Stomach smooth muscle (tissue), 2 donors: ENCODE results near the gene MGAT4A.

ENCODE experiments used
- H3K27ac ChIP-seq: one replicate; pipeline ENCODE4 v1.7.0; 2013; ENCODE audit warnings: mild to moderate bottlenecking, low read length, inconsistent platforms
- H3K27me3 ChIP-seq, 2 donors: one replicate each; pipeline ENCODE4 v1.7.0; 2013; ENCODE audit warnings: low read length in 2 of 2; ENCODE audit not compliant: insufficient read depth in 2 of 2, control insufficient read depth in 1 of 2
- H3K36me3 ChIP-seq, 2 donors: one replicate each; pipeline ENCODE4 v1.7.0; 2013; ENCODE audit warnings: low read length in 2 of 2; ENCODE audit not compliant: control insufficient read depth in 2 of 2, insufficient read depth in 2 of 2
- H3K4me1 ChIP-seq: one replicate; pipeline ENCODE4 v1.7.0; 2013; ENCODE audit warnings: low read length; ENCODE audit not compliant: control insufficient read depth, insufficient read depth
- H3K4me3 ChIP-seq, 2 donors: one replicate each; pipeline ENCODE4 v1.7.0; 2013; ENCODE audit warnings: low read length in 2 of 2
- H3K9ac ChIP-seq, 2 donors: one replicate each; pipeline ENCODE4 v1.7.0; 2013; ENCODE audit warnings: low read length in 2 of 2, mild to moderate bottlenecking in 1 of 2
- H3K9me3 ChIP-seq, 2 donors: one replicate each; pipeline ENCODE4 v1.7.0; 2013; ENCODE audit warnings: low read length in 2 of 2; ENCODE audit not compliant: control insufficient read depth in 2 of 2
- donor health status: healthy.
- donor health status: Pancreatic carcinoma.

Gene MGAT4A

DNA sequence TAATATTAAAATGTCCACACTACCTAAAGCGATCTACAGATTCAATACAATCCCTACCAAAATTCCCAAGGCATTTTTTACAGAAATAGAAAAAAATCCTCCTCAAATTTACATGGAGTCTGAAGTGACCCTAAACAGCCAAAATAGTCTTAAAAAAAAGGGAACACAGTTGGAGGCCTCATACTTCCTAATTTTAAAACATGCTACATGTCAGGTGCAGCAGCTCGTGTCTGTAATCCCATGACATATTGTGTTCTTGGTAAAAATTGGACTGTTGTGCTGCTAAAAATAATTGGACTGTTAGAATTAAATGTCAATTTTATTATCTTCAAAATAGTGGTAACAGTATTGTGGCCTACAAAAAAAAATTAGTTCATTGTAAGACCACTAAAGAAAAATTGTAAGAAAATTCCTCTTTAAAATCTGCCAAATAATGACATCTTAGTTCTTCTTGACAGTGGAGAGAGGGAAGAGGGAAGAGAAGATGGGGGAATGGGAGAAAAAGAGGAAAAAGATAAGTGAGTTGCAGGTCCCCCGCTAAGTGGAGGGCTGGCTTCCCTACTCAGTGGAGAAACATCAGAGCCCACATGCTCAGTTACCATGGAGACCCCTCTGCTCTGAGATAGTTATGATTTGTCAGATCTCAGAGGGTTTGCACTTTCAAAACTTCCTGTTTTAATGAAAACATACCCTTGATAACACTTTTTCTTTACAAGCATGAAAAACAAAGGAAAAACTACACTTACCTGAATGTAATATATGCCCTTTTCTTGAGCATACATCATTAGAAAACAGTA lies 76.0 kb downstream of the MGAT4A start:
- no peak overlapping the region for H3K9ac ChIP-seq
- H3K36me3 ChIP-seq = no peaks in the 10 kb centered on the region
- H3K27me3 ChIP-seq = no peaks in the 10 kb centered on the region
- H3K9me3 ChIP-seq = no peaks in the 10 kb centered on the region
- H3K4me3 ChIP-seq = no peak overlapping the region
- no peaks in the 10 kb centered on the region for H3K4me1 ChIP-seq
- H3K27ac ChIP-seq = no peak overlapping the region

DNA sequence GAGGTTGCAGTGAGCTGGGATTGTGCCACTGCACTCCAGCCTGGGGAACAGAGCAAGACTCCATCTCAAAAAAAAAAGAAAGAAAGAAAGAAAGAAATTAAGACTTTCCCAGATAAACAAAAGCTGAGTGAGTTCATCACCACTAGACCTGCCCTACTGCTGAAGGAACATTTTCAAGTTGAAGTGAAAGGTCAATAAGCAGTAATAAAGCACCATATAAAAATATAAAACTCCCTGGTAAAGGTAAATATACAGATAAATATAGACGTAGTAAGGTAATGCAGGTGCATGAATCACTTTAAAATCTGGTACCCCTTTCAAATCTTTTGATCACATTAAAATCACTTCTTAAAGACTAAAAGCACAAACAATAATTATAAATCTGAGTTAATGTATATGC lies 79.9 kb downstream of the MGAT4A start:
- peaks cover 5% of the 10 kb centered on the region in 2 donors for H3K36me3 ChIP-seq
- no peak overlapping the region for H3K4me3 ChIP-seq
- no peak overlapping the region for H3K9ac ChIP-seq
- H3K27me3 ChIP-seq = no peaks in the 10 kb centered on the region
- H3K4me1 ChIP-seq = no peaks in the 10 kb centered on the region
- no peaks in the 10 kb centered on the region for H3K9me3 ChIP-seq
- H3K27ac ChIP-seq = no peak overlapping the region

DNA sequence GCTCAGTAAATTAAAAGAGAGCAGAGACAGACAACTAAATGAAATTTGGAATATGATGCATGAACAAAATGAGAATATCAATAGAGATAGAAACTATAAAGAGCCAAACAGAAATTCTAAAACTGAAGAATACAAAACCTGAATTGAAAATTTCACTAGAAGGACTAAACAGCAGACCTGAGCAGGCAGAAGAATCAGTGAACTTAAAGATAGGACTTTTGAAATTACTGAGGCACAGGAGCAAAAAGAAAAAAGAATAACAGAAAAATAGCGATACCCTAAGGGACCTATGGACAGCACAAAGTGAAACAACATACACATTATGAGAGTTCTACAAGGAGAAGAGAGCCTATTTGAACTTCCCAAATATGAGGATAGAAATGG lies 80.9 kb downstream of the MGAT4A start:
- no peak overlapping the region for H3K4me3 ChIP-seq
- no peaks in the 10 kb centered on the region for H3K4me1 ChIP-seq
- H3K27ac ChIP-seq = no peak overlapping the region
- no peaks in the 10 kb centered on the region for H3K27me3 ChIP-seq
- H3K9ac ChIP-seq = no peak overlapping the region
- H3K9me3 ChIP-seq = no peaks in the 10 kb centered on the region
- H3K36me3 ChIP-seq = peaks cover 5% of the 10 kb centered on the region in 2 donors

DNA sequence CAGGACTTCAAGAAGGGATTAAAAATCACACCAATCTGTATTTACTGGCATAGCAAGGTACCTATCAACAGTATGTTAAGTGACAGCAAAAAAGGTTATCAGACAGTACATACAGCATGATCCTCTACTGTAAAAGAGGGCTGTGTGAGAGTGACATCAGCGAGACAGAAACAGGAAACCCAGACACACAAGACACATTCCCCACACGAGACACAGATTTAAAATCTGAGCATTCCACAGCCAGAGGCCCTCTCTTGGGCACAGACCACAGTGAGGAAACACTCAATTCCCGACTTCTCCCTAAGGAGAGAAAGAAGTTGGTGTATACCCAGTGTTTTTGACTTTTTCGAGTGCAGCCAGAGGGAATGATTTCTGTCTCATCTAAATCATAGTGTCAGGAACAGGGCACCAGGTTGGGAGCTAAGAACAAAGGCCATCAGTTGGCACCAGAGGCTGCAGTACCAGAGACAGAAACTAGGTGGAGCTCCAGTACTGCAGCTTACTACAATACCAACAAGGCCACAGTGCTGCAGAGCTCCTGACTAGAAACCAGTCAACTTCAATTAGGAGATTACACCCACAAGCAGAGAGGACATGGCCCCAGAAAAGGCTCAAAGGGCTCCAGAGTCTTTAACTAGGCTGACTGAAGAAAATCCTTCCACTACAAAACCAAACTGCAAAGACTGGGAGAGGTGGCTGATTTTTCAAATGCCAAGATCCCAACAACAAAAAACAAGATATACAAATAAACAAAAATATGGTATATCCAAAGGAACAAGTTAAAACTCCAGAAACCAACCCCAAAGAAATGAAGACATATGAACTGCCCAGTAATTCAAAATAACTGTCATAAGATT lies 81.6 kb downstream of the MGAT4A start:
- Histone ChIP-seq H3K27me3 (no peaks in the 10 kb centered on the region), H3K4me3 (no peak overlapping the region), H3K9ac (no peak overlapping the region), H3K4me1 (no peaks in the 10 kb centered on the region), H3K9me3 (no peaks in the 10 kb centered on the region), H3K27ac (no peak overlapping the region), H3K36me3 (peaks cover 5% of the 10 kb centered on the region in 2 donors)

DNA sequence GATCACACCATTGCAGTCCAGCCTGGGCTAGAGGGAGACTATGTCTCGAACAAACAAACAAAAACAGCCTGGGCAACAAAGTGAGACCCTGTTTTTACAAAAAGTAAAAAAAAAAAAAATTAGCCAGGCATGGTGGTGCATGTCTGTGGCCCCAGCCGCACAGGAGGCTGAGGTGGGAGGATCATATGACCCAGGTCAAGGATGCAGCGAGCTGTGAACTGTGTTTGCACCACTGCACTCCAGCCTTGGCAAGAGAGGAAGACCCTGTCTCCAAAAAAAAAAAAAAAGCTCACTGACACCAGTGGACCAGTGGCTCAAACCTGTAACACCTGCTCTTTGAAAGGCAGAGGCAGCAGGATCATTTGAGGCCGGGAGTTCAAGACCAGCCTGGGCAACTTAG lies 82.5 kb downstream of the MGAT4A start:
- H3K4me1 ChIP-seq = no peaks in the 10 kb centered on the region
- no peaks in the 10 kb centered on the region for H3K27me3 ChIP-seq

DNA sequence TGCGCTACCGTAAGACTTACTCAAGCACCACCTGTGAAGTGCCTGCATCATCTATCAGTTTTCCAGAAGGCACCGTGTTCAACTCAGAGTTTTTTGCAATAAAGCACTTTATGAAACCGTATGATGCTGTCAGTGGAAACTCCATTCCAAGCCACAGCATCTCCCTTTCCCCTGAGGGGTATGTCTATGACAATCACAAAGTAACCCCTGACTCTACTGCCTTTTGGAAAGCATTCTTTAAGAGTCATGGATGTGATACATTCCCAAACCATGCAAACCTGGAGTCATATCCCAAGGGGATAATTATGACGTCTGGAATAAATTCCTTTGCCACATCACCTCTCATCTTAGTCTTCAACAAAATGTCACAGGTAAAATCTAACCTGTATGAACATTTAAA lies 83.3 kb downstream of the MGAT4A start:
- Histone ChIP-seq H3K9ac (no peak overlapping the region), H3K27ac (no peak overlapping the region), H3K36me3 (peaks cover 8 to 14% of the 10 kb centered on the region in 2 donors), H3K27me3 (no peaks in the 10 kb centered on the region), H3K4me1 (no peaks in the 10 kb centered on the region), H3K4me3 (no peak overlapping the region), H3K9me3 (no peaks in the 10 kb centered on the region)

More for the DNA sequence above, 82.5 kb downstream of the MGAT4A start:
- Histone ChIP-seq H3K27ac (no peak overlapping the region), H3K4me3 (no peak overlapping the region), H3K9ac (no peak overlapping the region), H3K9me3 (no peaks in the 10 kb centered on the region), H3K36me3 (peaks cover 5 to 11% of the 10 kb centered on the region in 2 donors)

DNA sequence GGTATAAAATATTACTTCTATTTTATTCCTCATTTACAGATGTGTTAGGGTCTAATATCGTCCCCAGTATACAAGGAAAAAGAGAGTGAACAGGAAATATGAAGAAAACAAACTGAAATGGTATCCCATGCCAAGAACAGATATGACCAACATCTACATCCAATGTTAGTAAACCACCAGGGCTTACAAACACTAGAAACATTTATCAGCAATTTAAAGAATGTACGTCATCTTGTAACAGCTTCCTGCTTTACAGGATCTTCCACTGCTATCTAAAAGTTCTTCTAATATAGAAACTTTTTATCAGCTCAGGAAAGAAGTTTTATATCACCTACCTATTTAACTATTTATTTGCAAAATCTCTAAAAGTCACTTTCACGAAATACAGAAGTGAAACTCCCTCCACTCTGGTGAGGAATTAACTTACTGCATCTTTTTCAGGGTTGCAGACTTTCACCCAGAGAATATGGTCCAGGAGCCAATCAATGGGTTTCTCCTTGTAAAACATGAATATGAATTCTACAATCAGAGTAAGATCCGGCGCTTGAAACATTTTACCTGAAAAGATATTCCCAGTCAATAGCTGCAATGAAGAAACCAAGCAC lies 87.3 kb downstream of the MGAT4A start:
- H3K9me3 ChIP-seq = no peaks in the 10 kb centered on the region
- H3K4me1 ChIP-seq = no peaks in the 10 kb centered on the region
- peaks cover 18 to 19% of the 10 kb centered on the region in 2 donors for H3K36me3 ChIP-seq
- no peak overlapping the region for H3K27ac ChIP-seq
- no peaks in the 10 kb centered on the region for H3K27me3 ChIP-seq
- no peak overlapping the region for H3K9ac ChIP-seq
- H3K4me3 ChIP-seq = no peak overlapping the region

DNA sequence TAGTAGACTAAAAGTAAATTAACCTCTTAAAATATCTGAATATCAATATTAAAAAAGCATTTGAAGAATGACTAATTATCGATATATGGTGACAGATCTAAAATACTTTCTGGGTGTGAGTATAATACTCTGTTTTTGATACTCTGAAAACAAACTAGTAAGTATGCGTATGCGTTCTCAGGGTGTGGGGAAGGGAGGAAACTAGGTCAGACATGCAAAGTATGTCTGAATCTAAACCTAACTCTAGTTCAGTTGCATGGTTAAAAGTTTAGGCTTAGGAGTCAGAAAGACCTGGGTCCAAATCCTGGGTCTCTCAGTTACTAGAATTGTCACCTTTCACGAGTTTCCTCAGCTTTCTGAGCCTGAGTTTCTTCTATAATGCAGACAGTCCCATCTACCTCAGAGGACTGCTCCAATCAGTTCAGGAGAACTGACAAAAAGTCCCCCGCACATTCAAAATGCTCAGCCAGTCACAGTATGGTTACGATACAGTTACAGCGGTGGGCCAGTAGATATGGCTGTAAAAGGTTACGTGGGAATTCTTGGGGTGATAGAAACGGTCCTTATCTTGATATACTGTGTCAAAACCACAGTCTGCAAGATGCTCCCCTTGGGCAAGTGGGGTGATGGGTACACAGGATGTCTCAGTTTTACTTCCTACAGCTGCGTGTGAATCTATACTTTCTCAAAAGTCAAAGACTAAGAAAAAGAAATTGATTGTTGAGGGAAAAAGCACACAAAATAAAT lies 93.4 kb downstream of the MGAT4A start:
- Histone ChIP-seq H3K9ac (no peak overlapping the region), H3K27me3 (no peaks in the 10 kb centered on the region), H3K4me3 (no peak overlapping the region), H3K4me1 (no peaks in the 10 kb centered on the region), H3K9me3 (no peaks in the 10 kb centered on the region), H3K27ac (no peak overlapping the region), H3K36me3 (peaks cover 21 to 30% of the 10 kb centered on the region in 2 donors)

DNA sequence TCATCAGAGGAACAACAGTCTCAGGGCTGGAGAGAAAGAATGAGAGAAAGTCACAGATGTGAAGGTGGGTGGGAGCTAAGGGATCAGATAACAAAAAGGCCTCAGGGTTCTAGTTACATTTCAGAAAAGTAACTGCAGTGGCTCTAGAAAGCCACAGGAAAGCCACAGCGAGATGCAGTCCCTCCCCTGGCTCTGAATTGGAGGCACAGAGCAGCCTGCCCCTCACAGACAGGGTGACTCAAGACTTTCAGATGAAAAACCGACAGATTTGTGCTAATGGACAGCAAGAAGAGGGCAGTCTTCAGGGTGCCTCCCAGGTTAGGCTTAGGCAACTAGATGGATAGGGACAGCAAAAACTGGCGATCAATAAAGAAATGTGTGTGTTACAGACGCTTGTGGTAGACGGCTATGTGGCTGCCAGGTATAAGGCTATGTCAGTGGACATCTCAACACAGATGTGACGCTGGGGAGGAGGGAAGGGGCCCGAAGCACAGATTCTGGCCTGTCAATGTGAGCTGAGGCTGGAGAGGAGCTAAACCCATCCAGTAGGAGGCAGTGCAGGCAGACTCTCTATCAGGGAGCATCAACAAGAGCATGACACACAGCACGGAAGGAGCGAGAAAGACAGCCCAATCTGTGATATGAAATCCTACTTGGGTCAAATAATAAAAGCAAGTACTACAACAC lies 96.4 kb downstream of the MGAT4A start:
- Histone ChIP-seq H3K36me3 (peaks cover 18 to 38% of the 10 kb centered on the region in 2 donors), H3K9me3 (no peaks in the 10 kb centered on the region), H3K4me1 (no peaks in the 10 kb centered on the region), H3K9ac (no peak overlapping the region), H3K27ac (no peak overlapping the region), H3K4me3 (no peak overlapping the region), H3K27me3 (no peaks in the 10 kb centered on the region)

DNA sequence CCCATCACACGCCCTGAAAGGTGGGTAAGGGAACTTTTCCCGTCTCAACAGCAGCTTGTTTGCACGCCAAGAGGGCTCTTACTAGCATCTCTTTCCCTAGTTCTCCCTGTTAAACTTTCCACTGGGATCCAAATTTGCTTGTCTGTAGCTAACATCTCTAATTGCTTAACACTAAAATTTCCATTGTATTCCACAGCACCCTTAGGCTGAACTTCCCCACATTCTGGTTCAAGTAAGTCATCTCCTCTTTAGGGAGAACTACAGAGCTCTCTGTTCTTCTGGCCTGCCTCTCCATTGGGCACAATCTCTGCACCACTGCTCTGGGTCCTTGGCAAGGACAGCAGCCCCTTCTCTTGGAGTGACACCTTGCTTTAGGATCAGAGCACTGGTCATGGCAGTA lies 98.6 kb downstream of the MGAT4A start:
- H3K36me3 ChIP-seq = peaks cover 16 to 27% of the 10 kb centered on the region in 2 donors

More for the DNA sequence above, 98.6 kb downstream of the MGAT4A start:
- Histone ChIP-seq H3K27ac (no peak overlapping the region), H3K9me3 (no peaks in the 10 kb centered on the region), H3K4me3 (no peak overlapping the region), H3K4me1 (no peaks in the 10 kb centered on the region), H3K9ac (no peak overlapping the region), H3K27me3 (no peaks in the 10 kb centered on the region)
